Subcutaneous adipose tissue (tissue), 4 donors: Measurements from ENCODE around the gene TOLLIP. TPM values are rescaled to one million over a fixed set of nuclear protein-coding genes. Genes with fewer than 3 reads are reported as not detected.

Experiments used
- total RNA-seq, 4 donors: library from RNA; depleted of rRNA; stranded (reverse); fragments of >200 nt; gene quantifications; one replicate each; pipeline ENCODE4 v1.1.0, GENCODE V29; 2016
- TF ChIP-seq, protein P1 (sequence below): fragments of 450-650 bp; IDR thresholded peaks from one replicate; pipeline ENCODE4 v1.5.1; 2016; ENCODE audit warnings: low read depth, mild to moderate bottlenecking, control low read depth, antibody characterized with exemption, moderate library complexity

The TOLLIP gene
- total RNA-seq, 4 donors from 2014 or later, result 20.5 to 40.9 (median 27.4) TPM

GRCh38 chr11:1232883-1233321 is 76.5 kb downstream of the TOLLIP start:
- TF ChIP-seq, protein P1, sequence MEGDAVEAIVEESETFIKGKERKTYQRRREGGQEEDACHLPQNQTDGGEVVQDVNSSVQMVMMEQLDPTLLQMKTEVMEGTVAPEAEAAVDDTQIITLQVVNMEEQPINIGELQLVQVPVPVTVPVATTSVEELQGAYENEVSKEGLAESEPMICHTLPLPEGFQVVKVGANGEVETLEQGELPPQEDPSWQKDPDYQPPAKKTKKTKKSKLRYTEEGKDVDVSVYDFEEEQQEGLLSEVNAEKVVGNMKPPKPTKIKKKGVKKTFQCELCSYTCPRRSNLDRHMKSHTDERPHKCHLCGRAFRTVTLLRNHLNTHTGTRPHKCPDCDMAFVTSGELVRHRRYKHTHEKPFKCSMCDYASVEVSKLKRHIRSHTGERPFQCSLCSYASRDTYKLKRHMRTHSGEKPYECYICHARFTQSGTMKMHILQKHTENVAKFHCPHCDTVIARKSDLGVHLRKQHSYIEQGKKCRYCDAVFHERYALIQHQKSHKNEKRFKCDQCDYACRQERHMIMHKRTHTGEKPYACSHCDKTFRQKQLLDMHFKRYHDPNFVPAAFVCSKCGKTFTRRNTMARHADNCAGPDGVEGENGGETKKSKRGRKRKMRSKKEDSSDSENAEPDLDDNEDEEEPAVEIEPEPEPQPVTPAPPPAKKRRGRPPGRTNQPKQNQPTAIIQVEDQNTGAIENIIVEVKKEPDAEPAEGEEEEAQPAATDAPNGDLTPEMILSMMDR, result no peak

DNA sequence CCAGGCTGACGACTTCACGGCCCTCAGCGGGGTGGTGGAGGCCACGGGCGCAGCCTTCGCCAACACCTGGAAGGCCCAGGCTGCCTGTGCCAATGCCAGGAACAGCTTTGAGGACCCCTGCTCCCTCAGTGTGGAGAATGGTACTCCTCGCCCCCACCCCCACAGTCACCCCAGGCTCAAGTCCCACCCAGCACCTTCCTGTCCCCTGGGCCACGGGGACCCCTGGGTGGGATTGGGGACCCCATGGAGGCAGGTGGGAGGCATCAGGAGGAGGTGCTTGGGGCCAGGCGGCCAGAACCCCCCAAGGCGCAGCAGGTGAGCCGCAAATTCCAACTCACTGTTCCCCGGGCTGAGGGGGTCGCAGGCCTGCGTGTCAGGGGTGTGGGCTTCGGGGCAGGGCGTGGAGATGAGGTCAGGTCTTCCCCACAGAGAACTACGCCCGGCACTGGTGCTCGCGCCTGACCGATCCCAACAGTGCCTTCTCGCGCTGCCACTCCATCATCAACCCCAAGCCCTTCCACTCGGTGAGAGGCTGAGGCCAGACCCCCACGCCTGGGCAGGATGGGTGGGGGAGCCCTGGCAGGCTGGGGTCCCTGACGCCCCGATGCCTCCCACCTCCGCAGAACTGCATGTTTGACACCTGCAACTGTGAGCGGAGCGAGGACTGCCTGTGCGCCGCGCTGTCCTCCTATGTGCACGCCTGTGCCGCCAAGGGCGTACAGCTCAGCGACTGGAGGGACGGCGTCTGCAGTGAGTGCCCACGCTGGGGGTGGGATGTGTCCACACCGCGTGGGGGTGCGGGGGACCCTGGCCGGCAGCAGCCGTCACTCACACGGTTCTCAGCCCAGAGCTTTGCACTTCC is 77.2 kb downstream of the TOLLIP start:
- TF ChIP-seq, protein P1, result no peak

GRCh38 chr11:1231396-1232020 is 77.9 kb downstream of the TOLLIP start:
- TF ChIP-seq, protein P1, result no peak

DNA sequence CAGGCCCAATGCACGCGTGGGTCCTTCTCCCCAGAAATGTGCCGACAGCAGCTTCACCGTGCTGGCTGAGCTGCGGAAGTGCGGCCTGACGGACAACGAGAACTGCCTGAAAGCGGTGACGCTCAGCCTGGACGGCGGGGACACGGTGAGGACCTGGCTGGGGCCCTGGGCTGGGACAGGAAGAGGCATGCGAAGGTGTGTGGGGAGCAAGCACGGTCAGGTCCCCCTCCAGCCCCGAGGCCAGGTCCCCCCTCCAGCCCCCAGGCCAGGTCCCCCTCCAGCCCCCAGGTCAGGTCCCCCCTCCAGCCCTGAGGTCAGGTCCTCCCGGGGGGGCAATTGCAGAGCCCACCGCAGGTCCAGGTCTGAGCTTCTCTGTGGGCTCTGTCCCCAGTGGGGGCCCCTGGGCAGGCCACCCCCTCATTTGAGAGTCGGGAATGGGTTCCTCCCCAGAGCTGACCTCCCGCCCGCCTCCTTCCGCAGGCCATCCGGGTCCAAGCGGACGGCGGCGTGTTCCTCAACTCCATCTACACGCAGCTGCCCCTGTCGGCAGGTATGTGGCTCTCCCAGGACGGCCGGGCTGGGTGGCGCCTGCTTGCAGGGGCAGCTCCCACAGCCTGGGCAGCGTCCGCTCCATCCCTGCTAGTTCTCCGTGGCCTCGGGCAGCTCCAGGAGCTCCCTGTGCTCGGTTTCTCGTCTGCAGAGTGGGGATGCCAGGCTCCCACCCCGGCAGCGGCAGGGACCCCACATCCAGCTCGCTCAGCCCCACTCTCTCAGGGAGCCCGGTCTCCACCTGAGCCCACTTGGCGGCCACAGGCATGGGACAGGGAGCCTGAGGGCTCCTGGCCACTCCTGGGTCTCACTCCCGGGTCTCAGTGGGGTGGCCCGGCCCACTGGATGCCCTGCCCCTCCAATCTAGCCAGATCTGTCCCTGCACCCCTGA is 78.7 kb downstream of the TOLLIP start:
- TF ChIP-seq, protein P1, result no peak

DNA sequence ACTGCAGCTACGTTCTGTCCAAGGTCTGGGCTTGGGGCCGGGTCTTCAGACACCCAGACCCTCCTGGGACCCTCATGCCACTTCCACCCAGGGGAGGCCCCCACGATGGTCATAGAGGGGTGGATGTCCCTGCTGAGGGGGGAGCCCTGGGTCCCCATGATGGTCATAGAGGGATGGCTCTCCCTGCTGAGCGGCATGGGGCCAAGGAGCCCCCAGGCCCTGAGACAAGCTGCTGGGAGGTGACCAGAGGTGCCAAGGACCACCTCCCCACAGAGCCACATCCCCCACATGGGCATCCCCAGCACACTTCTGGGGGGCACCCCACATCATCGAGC is 79.3 kb downstream of the TOLLIP start:
- TF ChIP-seq, protein P1, result no peak

DNA sequence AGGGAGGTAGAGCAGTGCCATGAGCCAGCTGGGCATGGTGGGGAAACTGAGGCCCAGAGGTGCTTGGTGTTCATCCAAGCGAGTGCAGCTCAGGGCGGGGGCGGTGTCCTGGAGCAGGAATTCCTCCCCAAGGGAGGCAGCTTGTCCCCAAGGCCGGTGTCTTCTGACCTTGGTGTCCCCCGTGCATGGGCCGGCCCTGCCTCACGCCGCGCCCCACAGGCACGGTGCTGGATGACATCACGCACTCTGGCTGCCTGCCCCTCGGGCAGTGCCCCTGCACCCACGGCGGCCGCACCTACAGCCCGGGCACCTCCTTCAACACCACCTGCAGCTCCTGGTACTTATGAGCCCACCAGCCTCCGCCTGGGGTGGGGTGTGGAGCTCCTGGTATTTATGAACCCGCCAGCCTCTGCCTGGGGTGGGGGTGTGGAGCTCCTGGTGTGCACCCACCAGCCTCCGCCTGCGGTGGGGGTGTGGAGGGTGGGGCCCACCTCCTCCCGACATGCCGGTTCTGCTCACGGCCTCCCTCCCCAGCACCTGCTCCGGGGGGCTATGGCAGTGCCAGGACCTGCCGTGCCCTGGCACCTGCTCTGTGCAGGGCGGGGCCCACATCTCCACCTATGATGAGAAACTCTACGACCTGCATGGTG is 79.8 kb downstream of the TOLLIP start:
- TF ChIP-seq, protein P1, result no peak
